Measurements from ENCODE around the gene BAHCC1.

Gene BAHCC1

GRCh38 chr17:81414756-81415516 is 19.7 kb downstream of the BAHCC1 start:
- ChIA-PET POLR2A (no interaction called here), CTCF (interaction anchor here (1.1 to 1.3 kb wide), 3 partner anchors 8 to 22 kb away, joined by 3 to 4 read pairs (median 3); no protein-coding TSS in a partner anchor)
- Histone ChIP-seq H3K36me3 (ENCODE audit: control insufficient read depth in 4 of 4, insufficient read depth in 4 of 4, low read length in 3 of 4) (peaks cover 0 to 25% (median 0%) of the 10 kb centered on the region in 4 experiments), H3K9me3 (ENCODE audit: control extremely low read depth in 1 of 5, control insufficient read depth in 4 of 5, insufficient read depth in 2 of 5, low read depth in 1 of 5, low read length in 4 of 5) (no peaks in the 10 kb centered on the region), H3K27ac (ENCODE audit: insufficient read depth in 1 of 2, low read depth in 1 of 2, low read length in 2 of 2, poor library complexity in 1 of 2, severe bottlenecking in 2 of 2) (no peak overlapping the region), H3K4me3 (ENCODE audit: control insufficient read depth in 1 of 7, extremely low read depth in 1 of 7, insufficient read depth in 4 of 7, low read depth in 2 of 7, low read length in 6 of 7) (no peak overlapping the region), H3K27me3 (replicated peaks in 2 of 5; ENCODE audit: control insufficient read depth in 4 of 5, insufficient read depth in 5 of 5, low read length in 4 of 5) (no peaks in the 10 kb centered on the region), H3K4me1 (ENCODE audit: control extremely low read depth in 1 of 4, control insufficient read depth in 4 of 4, insufficient read depth in 4 of 4, low read length in 3 of 4) (peaks cover 2 to 48% (median 44%) of the 10 kb centered on the region in 4 experiments)
- WGBS (ENCODE audit: insufficient coverage) = 89% methylated on average over 32 of the region's 41 CpGs
- no peak for DNase-seq

DNA sequence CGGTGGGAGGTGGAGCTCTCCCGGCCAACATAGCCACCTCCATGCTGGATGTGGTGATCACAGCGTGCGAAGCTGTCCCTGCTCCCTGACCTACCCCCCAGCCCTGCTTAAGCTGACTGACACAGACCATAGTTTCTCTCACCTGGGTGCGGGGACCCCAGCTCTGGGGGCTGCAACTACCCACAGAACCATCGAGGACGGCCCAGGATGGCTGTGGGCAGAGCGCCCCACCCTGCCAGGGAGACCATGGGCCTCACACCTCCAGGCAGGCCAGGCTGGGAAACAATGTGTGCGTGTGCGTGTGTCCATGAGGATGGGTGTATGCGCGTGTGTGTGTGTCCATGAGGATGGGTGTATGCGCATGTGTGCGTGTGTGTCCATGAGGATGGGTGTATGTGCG is 20.4 kb downstream of the BAHCC1 start:
- Histone ChIP-seq H3K36me3 (ENCODE audit: control insufficient read depth in 4 of 4, insufficient read depth in 4 of 4, low read length in 3 of 4) (peaks cover 0 to 25% (median 0%) of the 10 kb centered on the region in 4 experiments), H3K27ac (ENCODE audit: insufficient read depth in 1 of 2, low read depth in 1 of 2, low read length in 2 of 2, poor library complexity in 1 of 2, severe bottlenecking in 2 of 2) (no peak overlapping the region), H3K4me3 (ENCODE audit: control insufficient read depth in 1 of 7, extremely low read depth in 1 of 7, insufficient read depth in 4 of 7, low read depth in 2 of 7, low read length in 6 of 7) (no peak overlapping the region), H3K4me1 (ENCODE audit: control extremely low read depth in 1 of 4, control insufficient read depth in 4 of 4, insufficient read depth in 4 of 4, low read length in 3 of 4) (peaks cover 2 to 50% (median 47%) of the 10 kb centered on the region in 4 experiments), H3K9me3 (ENCODE audit: control extremely low read depth in 1 of 5, control insufficient read depth in 4 of 5, insufficient read depth in 2 of 5, low read depth in 1 of 5, low read length in 4 of 5) (no peaks in the 10 kb centered on the region), H3K27me3 (replicated peaks in 2 of 5; ENCODE audit: control insufficient read depth in 4 of 5, insufficient read depth in 5 of 5, low read length in 4 of 5) (no peaks in the 10 kb centered on the region)
- ChIA-PET POLR2A (no interaction called here), CTCF (interaction anchor here (1.1 to 1.3 kb wide), 3 partner anchors 8 to 21 kb away, joined by 3 to 4 read pairs (median 3); no protein-coding TSS in a partner anchor)
- DNase-seq = no peak
- WGBS (ENCODE audit: insufficient coverage) = 94% methylated on average over 14 of the region's 15 CpGs

DNA sequence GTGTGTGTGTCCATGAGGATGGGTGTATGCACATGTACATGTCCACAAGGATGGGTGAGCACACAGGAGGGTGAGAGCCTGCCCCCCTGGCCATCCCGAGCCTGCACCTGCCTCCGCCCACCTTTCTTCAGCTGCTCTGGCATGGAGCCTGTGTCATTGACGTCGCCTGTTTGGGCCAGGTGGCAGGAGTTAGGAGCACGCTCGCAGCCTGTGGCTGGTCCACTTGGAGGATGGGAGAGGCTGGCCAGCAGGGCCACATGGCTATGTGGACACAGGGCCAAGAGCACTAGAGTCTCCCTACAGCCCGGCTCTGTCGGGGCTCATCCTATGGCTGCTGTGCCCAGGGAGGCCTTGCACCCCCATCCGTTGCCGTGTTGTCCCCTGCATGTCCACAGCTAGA is 21.4 kb downstream of the BAHCC1 start:
- no peaks in the 10 kb centered on the region for H3K27me3 ChIP-seq (replicated peaks in 2 of 5; ENCODE audit: control insufficient read depth in 4 of 5, insufficient read depth in 5 of 5, low read length in 4 of 5)
- H3K4me3 ChIP-seq (ENCODE audit: control insufficient read depth in 1 of 7, extremely low read depth in 1 of 7, insufficient read depth in 4 of 7, low read depth in 2 of 7, low read length in 6 of 7) = no peak overlapping the region
- no peak for DNase-seq
- CTCF ChIA-PET = no interaction called here
- H3K9me3 ChIP-seq (ENCODE audit: control extremely low read depth in 1 of 5, control insufficient read depth in 4 of 5, insufficient read depth in 2 of 5, low read depth in 1 of 5, low read length in 4 of 5) = no peaks in the 10 kb centered on the region
- WGBS (ENCODE audit: insufficient coverage) = 97% methylated on average over 10 of the region's 10 CpGs
- POLR2A ChIA-PET = no interaction called here
- H3K27ac ChIP-seq (ENCODE audit: insufficient read depth in 1 of 2, low read depth in 1 of 2, low read length in 2 of 2, poor library complexity in 1 of 2, severe bottlenecking in 2 of 2) = no peak overlapping the region
- H3K36me3 ChIP-seq (ENCODE audit: control insufficient read depth in 4 of 4, insufficient read depth in 4 of 4, low read length in 3 of 4) = peaks cover 0 to 25% (median 0%) of the 10 kb centered on the region in 4 experiments
- H3K4me1 ChIP-seq (ENCODE audit: control extremely low read depth in 1 of 4, control insufficient read depth in 4 of 4, insufficient read depth in 4 of 4, low read length in 3 of 4) = peaks cover 2 to 55% (median 51%) of the 10 kb centered on the region in 4 experiments

DNA sequence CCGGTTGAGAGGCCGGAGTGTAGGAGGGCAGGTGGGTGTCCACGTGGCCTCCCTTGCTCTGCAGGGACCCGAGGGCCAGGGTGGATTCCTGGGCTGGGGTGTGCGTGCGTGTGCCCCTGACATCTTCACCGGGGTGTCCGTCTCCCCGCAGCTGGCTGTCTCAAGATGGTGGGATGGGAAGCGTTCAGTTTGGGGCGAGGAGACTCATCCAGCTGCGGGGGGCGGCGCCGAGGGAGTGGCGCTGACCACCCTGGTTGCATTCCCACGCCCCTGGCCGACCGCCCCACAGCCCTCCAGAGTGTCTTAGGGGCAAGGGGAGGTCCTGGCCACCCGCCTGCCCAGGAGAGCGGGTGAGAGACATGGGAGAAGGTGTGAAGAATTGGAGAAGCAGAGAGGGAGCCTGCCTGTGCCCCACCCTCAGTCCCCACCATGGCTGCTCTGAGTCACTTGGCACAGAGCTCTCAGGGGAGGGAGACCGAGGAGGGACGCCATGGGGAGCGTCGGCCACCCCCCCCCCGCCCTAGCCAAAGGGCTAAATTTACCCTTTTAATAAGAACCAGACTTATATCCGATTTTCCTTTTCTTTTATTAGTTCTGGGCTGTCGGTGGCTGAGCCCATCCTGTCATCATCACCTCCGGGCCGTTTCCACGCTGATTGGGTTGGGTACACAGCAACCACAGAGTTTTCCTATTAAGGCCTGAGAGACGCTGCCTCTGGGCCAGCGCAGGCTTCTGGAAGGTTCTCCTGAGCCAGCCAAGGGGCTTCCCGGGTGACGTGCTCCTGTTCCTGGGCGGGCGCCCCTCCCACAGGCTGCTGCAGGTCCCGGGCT is 22.0 kb downstream of the BAHCC1 start:
- DNase-seq = no peak
- Histone ChIP-seq H3K36me3 (ENCODE audit: control insufficient read depth in 4 of 4, insufficient read depth in 4 of 4, low read length in 3 of 4) (peaks cover 0 to 25% (median 0%) of the 10 kb centered on the region in 4 experiments), H3K4me3 (ENCODE audit: control insufficient read depth in 1 of 7, extremely low read depth in 1 of 7, insufficient read depth in 4 of 7, low read depth in 2 of 7, low read length in 6 of 7) (no peak overlapping the region), H3K27me3 (replicated peaks in 2 of 5; ENCODE audit: control insufficient read depth in 4 of 5, insufficient read depth in 5 of 5, low read length in 4 of 5) (no peaks in the 10 kb centered on the region), H3K27ac (ENCODE audit: insufficient read depth in 1 of 2, low read depth in 1 of 2, low read length in 2 of 2, poor library complexity in 1 of 2, severe bottlenecking in 2 of 2) (no peak overlapping the region), H3K4me1 (ENCODE audit: control extremely low read depth in 1 of 4, control insufficient read depth in 4 of 4, insufficient read depth in 4 of 4, low read length in 3 of 4) (peaks cover 1 to 57% (median 51%) of the 10 kb centered on the region in 4 experiments), H3K9me3 (ENCODE audit: control extremely low read depth in 1 of 5, control insufficient read depth in 4 of 5, insufficient read depth in 2 of 5, low read depth in 1 of 5, low read length in 4 of 5) (no peaks in the 10 kb centered on the region)
- ChIA-PET POLR2A (no interaction called here), CTCF (interaction anchor here (1.3 kb wide), 1 partner anchor 38 kb away, joined by 3 read pairs; no protein-coding TSS in a partner anchor)
- WGBS (ENCODE audit: insufficient coverage) = 97% methylated on average over 21 of the region's 38 CpGs

DNA sequence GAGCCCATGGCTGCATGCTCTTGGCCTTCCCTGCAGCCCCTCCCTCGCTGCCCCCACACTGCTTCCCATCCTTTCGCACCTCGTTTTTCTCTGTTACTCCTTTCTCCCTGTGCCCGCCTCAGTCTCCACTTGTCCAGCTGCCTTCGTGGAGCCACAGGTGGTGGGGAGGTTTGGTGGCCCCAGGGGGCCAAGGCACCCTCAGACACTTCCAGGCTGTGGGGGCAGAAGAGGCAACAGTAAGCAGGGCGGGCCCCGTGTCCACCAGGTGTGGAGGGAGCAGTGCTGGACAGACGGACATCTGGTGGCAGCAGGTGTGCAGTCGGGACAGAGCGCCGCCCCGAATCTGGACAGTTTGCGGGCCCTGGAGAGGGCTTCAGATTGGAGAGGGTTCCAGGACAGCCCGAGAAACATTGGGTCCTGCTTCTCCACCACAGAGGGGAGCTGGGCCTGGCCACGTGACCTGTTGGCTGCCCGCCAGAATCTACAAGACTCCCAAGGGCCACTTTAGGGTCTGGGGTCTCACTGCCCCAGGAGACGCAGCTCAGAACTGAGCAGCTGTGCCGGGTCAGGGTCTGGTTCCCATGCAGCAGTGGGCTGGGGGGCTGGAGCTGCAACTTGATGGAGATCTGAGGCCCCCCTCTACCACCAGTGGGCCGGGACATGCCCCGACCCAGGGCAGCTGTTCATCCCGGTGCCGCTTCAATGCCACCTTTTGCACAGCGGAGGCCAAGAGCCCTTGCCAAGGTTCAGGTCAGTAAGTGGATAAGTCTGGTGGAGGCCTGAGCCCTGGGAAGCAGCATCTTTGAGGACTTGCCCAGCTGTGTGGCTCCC is 22.8 kb downstream of the BAHCC1 start:
- peaks cover 0 to 57% (median 51%) of the 10 kb centered on the region in 4 experiments for H3K4me1 ChIP-seq (ENCODE audit: control extremely low read depth in 1 of 4, control insufficient read depth in 4 of 4, insufficient read depth in 4 of 4, low read length in 3 of 4)
- H3K27me3 ChIP-seq (replicated peaks in 2 of 5; ENCODE audit: control insufficient read depth in 4 of 5, insufficient read depth in 5 of 5, low read length in 4 of 5) = no peaks in the 10 kb centered on the region
- no peaks in the 10 kb centered on the region for H3K9me3 ChIP-seq (ENCODE audit: control extremely low read depth in 1 of 5, control insufficient read depth in 4 of 5, insufficient read depth in 2 of 5, low read depth in 1 of 5, low read length in 4 of 5)
- H3K4me3 ChIP-seq (ENCODE audit: control insufficient read depth in 1 of 7, extremely low read depth in 1 of 7, insufficient read depth in 4 of 7, low read depth in 2 of 7, low read length in 6 of 7) = no peak overlapping the region
- ChIA-PET CTCF (interaction anchor here (1.0 to 1.3 kb wide), 3 partner anchors 11 to 37 kb away, joined by 3 to 5 read pairs (median 3); no protein-coding TSS in a partner anchor), POLR2A (interaction anchor here (1.5 kb wide), 1 partner anchor 10 kb away, joined by 7 read pairs; no protein-coding TSS in a partner anchor)
- no peak for DNase-seq
- peaks cover 0 to 28% (median 0%) of the 10 kb centered on the region in 4 experiments for H3K36me3 ChIP-seq (ENCODE audit: control insufficient read depth in 4 of 4, insufficient read depth in 4 of 4, low read length in 3 of 4)
- H3K27ac ChIP-seq (ENCODE audit: insufficient read depth in 1 of 2, low read depth in 1 of 2, low read length in 2 of 2, poor library complexity in 1 of 2, severe bottlenecking in 2 of 2) = no peak overlapping the region
- WGBS (ENCODE audit: insufficient coverage) = 96% methylated on average over 21 of the region's 23 CpGs

DNA sequence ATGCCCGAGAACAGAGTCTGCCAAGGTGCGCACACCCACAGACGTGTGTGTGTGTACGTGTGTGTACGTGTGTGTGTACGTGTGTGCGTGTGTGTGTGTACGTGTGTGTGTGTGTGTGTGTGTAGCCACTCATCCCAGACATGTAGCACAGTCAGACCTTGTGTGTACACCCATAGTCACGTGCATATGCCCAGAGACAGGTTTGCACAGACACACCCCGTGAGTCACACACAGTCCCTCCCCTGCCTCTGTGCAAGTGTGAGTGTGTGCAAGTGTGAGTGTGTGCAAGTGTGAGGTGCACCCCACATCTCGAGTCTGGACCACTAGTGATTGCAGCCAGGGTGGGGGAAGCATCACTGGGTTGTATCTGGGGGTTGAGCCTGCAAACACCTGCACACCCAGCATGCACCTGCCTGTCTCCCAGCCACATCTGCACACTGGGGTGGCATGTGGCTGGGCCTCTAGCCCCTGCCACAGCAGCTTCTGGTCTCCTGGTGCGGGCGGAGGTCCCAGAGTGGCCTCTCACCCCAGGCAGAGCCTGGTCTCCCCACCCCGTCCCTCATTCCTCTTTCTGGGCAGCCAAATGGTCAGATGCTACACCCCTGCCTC is 23.6 kb downstream of the BAHCC1 start:
- 91% methylated on average over 5 of the region's 14 CpGs for WGBS (ENCODE audit: insufficient coverage)
- ChIA-PET POLR2A (interaction anchor here (1.5 kb wide), 1 partner anchor 10 kb away, joined by 7 read pairs; no protein-coding TSS in a partner anchor), CTCF (interaction anchor here (1.0 to 1.3 kb wide), 3 partner anchors 10 to 36 kb away, joined by 3 to 5 read pairs (median 3); no protein-coding TSS in a partner anchor)
- Histone ChIP-seq H3K4me1 (ENCODE audit: control extremely low read depth in 1 of 4, control insufficient read depth in 4 of 4, insufficient read depth in 4 of 4, low read length in 3 of 4) (peaks cover 0 to 58% (median 50%) of the 10 kb centered on the region in 4 experiments), H3K36me3 (ENCODE audit: control insufficient read depth in 4 of 4, insufficient read depth in 4 of 4, low read length in 3 of 4) (peaks cover 0 to 21% (median 0%) of the 10 kb centered on the region in 4 experiments), H3K27me3 (replicated peaks in 2 of 5; ENCODE audit: control insufficient read depth in 4 of 5, insufficient read depth in 5 of 5, low read length in 4 of 5) (no peaks in the 10 kb centered on the region), H3K9me3 (ENCODE audit: control extremely low read depth in 1 of 5, control insufficient read depth in 4 of 5, insufficient read depth in 2 of 5, low read depth in 1 of 5, low read length in 4 of 5) (no peaks in the 10 kb centered on the region), H3K27ac (ENCODE audit: insufficient read depth in 1 of 2, low read depth in 1 of 2, low read length in 2 of 2, poor library complexity in 1 of 2, severe bottlenecking in 2 of 2) (no peak overlapping the region), H3K4me3 (ENCODE audit: control insufficient read depth in 1 of 7, extremely low read depth in 1 of 7, insufficient read depth in 4 of 7, low read depth in 2 of 7, low read length in 6 of 7) (peak overlapping the region in 1 of 7 experiments; percentile 36)
- DNase-seq = no peak

Measured in common myeloid progenitor, CD34-positive (primary cell).